LNCAP (cell line): ENCODE measurements around the gene CYB5B.

Source experiments
- CTCF ChIP-seq: fragments of 450-650 bp; IDR thresholded peaks from 2 replicates; pipeline ENCODE4 v1.5.1; 2017; ENCODE audit warnings: mild to moderate bottlenecking

Gene CYB5B

GRCh38 chr16:69386596-69386995 lies 37.8 kb upstream of the CYB5B start:
- no peak for TF ChIP-seq CTCF

GRCh38 chr16:69393898-69394849 lies 30.2 kb upstream of the CYB5B start:
- TF ChIP-seq CTCF = no peak

GRCh38 chr16:69395859-69396186 lies 28.6 kb upstream of the CYB5B start:
- TF ChIP-seq CTCF = no peak

- TF ChIP-seq CTCF = peak; percentile 58; the same call in 1 of the 2 replicates
These were observed 28.0 kb upstream of the CYB5B start for GRCh38 chr16:69396187-69397061.

- TF ChIP-seq CTCF = no peak
These were observed 26.4 kb upstream of the CYB5B start for GRCh38 chr16:69397821-69398521.

GRCh38 chr16:69399361-69399760 lies 25.1 kb upstream of the CYB5B start:
- TF ChIP-seq CTCF = no peak

GRCh38 chr16:69402439-69402838 lies 22.0 kb upstream of the CYB5B start:
- TF ChIP-seq CTCF = no peak
